SJCRH30 (cell line): Measurements from ENCODE around the gene SLC9A7. TPM values are rescaled to one million over a fixed set of nuclear protein-coding genes. Genes with fewer than 3 reads are reported as not detected.
A peak's percentile ranks its signal among the peaks of the same experiment; 100 is the strongest.

Experiments
- DNase-seq, 2 experiments: peaks; one replicate each; pipeline ENCODE4 v3.0.0-alpha.2; 2015 to 2020
- H3K27ac ChIP-seq: fragments of 250-450 bp; sonication (Bioruptor Pico); 2 replicates; pipeline ENCODE4 v1.5.1; 2020; ENCODE audit warnings: mild to moderate bottlenecking, moderate library complexity
- H3K27me3 ChIP-seq: fragments of 250-450 bp; sonication (Bioruptor Pico); 2 replicates; pipeline ENCODE4 v1.5.1; 2020; ENCODE audit warnings: mild to moderate bottlenecking, moderate library complexity
- H3K36me3 ChIP-seq: fragments of 250-450 bp; sonication (Bioruptor Pico); 2 replicates; pipeline ENCODE4 v1.5.1; 2020; ENCODE audit warnings: mild to moderate bottlenecking, moderate library complexity
- H3K4me1 ChIP-seq: fragments of 250-450 bp; sonication (Bioruptor Pico); 2 replicates; pipeline ENCODE4 v1.5.1; 2020; ENCODE audit warnings: mild to moderate bottlenecking, moderate library complexity
- H3K4me3 ChIP-seq: fragments of 250-450 bp; sonication (Bioruptor Pico); 2 replicates; pipeline ENCODE4 v1.5.1; 2020; ENCODE audit warnings: mild to moderate bottlenecking, moderate library complexity
- H3K9me3 ChIP-seq: fragments of 250-450 bp; sonication (Bioruptor Pico); replicated peaks from 2 replicates; pipeline ENCODE4 v1.5.1; 2020; ENCODE audit warnings: mild to moderate bottlenecking, moderate library complexity
- total RNA-seq: library from RNA; depleted of rRNA; stranded (reverse); fragments of >200 nt; shearing (Covaris generic); gene quantifications from 2 replicates; pipeline ENCODE4 v1.2.3, GENCODE V29; 2014

Gene SLC9A7
- total RNA-seq, 1 experiment from 2014 or later = 2.2 TPM

- no peaks in the 10 kb centered on the region for H3K36me3 ChIP-seq
- no peaks in the 10 kb centered on the region for H3K27me3 ChIP-seq
- DNase-seq = no peak
- H3K4me1 ChIP-seq = no peaks in the 10 kb centered on the region
- H3K4me3 ChIP-seq = no peak overlapping the region
- no peaks in the 10 kb centered on the region for H3K9me3 ChIP-seq
- no peak overlapping the region for H3K27ac ChIP-seq
Observed at GRCh38 chrX:46599051-46599560, 159.8 kb downstream of the SLC9A7 start.

GRCh38 chrX:46597771-46598170 lies 161.1 kb downstream of the SLC9A7 start:
- Histone ChIP-seq H3K36me3 (no peaks in the 10 kb centered on the region), H3K9me3 (no peaks in the 10 kb centered on the region), H3K4me3 (no peak overlapping the region), H3K4me1 (no peaks in the 10 kb centered on the region), H3K27ac (no peak overlapping the region), H3K27me3 (no peaks in the 10 kb centered on the region)
- DNase-seq = no peak

GRCh38 chrX:46597208-46597607 lies 161.7 kb downstream of the SLC9A7 start:
- Histone ChIP-seq H3K27me3 (no peaks in the 10 kb centered on the region), H3K4me1 (no peaks in the 10 kb centered on the region), H3K4me3 (no peak overlapping the region), H3K27ac (no peak overlapping the region), H3K36me3 (no peaks in the 10 kb centered on the region), H3K9me3 (no peaks in the 10 kb centered on the region)
- no peak for DNase-seq

- Histone ChIP-seq H3K4me3 (no peak overlapping the region), H3K36me3 (no peaks in the 10 kb centered on the region), H3K4me1 (no peaks in the 10 kb centered on the region), H3K27me3 (no peaks in the 10 kb centered on the region), H3K27ac (no peak overlapping the region), H3K9me3 (no peaks in the 10 kb centered on the region)
- no peak for DNase-seq
Observed at GRCh38 chrX:46595084-46595483, 163.8 kb downstream of the SLC9A7 start.

GRCh38 chrX:46589977-46590723 lies 168.8 kb downstream of the SLC9A7 start:
- no peak for DNase-seq
- H3K4me3 ChIP-seq = no peak overlapping the region
- no peaks in the 10 kb centered on the region for H3K27me3 ChIP-seq
- H3K36me3 ChIP-seq = no peaks in the 10 kb centered on the region
- H3K4me1 ChIP-seq = no peaks in the 10 kb centered on the region
- H3K27ac ChIP-seq = no peak overlapping the region
- H3K9me3 ChIP-seq = no peaks in the 10 kb centered on the region

GRCh38 chrX:46588263-46588662 lies 170.7 kb downstream of the SLC9A7 start:
- Histone ChIP-seq H3K27ac (no peak overlapping the region), H3K27me3 (no peaks in the 10 kb centered on the region), H3K9me3 (no peaks in the 10 kb centered on the region), H3K4me1 (no peaks in the 10 kb centered on the region), H3K4me3 (no peak overlapping the region), H3K36me3 (no peaks in the 10 kb centered on the region)
- DNase-seq = no peak

GRCh38 chrX:46587753-46588171 lies 171.2 kb downstream of the SLC9A7 start:
- Histone ChIP-seq H3K4me3 (no peak overlapping the region), H3K27ac (no peak overlapping the region), H3K4me1 (no peaks in the 10 kb centered on the region), H3K27me3 (no peaks in the 10 kb centered on the region), H3K9me3 (no peaks in the 10 kb centered on the region), H3K36me3 (no peaks in the 10 kb centered on the region)
- no peak for DNase-seq

GRCh38 chrX:46587158-46587557 lies 171.8 kb downstream of the SLC9A7 start:
- H3K27me3 ChIP-seq = no peaks in the 10 kb centered on the region
- peaks cover 3% of the 10 kb centered on the region; the same call in 1 of the 2 replicates for H3K4me1 ChIP-seq
- no peaks in the 10 kb centered on the region for H3K36me3 ChIP-seq
- no peak overlapping the region for H3K4me3 ChIP-seq
- no peak for DNase-seq
- no peak overlapping the region for H3K27ac ChIP-seq
- H3K9me3 ChIP-seq = no peaks in the 10 kb centered on the region

- Histone ChIP-seq H3K36me3 (no peaks in the 10 kb centered on the region), H3K4me1 (peaks cover 3% of the 10 kb centered on the region; the same call in 1 of the 2 replicates), H3K27ac (no peak overlapping the region), H3K9me3 (no peaks in the 10 kb centered on the region), H3K4me3 (no peak overlapping the region), H3K27me3 (no peaks in the 10 kb centered on the region)
- no peak for DNase-seq
Observed at GRCh38 chrX:46584736-46585135, 174.2 kb downstream of the SLC9A7 start.

- DNase-seq = peak; percentile 8 to 23
- H3K4me3 ChIP-seq = peak overlapping the region; percentile 38
Observed at GRCh38 chrX:46582966-46583365, 176.0 kb downstream of the SLC9A7 start.

GRCh38 chrX:46582325-46582724 lies 176.6 kb downstream of the SLC9A7 start:
- H3K9me3 ChIP-seq = no peaks in the 10 kb centered on the region
- H3K27me3 ChIP-seq = no peaks in the 10 kb centered on the region
- no peak for DNase-seq
- peak overlapping the region; percentile 80 for H3K27ac ChIP-seq
- no peak overlapping the region for H3K4me3 ChIP-seq
- no peaks in the 10 kb centered on the region for H3K36me3 ChIP-seq
- peaks cover 3% of the 10 kb centered on the region; the same call in 1 of the 2 replicates for H3K4me1 ChIP-seq

More at GRCh38 chrX:46582966-46583365, 176.0 kb downstream of the SLC9A7 start:
- no peaks in the 10 kb centered on the region for H3K36me3 ChIP-seq
- H3K4me1 ChIP-seq = peaks cover 3% of the 10 kb centered on the region; the same call in 1 of the 2 replicates
- no peaks in the 10 kb centered on the region for H3K27me3 ChIP-seq
- H3K9me3 ChIP-seq = no peaks in the 10 kb centered on the region
- peak overlapping the region; percentile 80 for H3K27ac ChIP-seq

- Histone ChIP-seq H3K4me1 (peaks cover 3% of the 10 kb centered on the region; the same call in 1 of the 2 replicates), H3K4me3 (no peak overlapping the region), H3K27me3 (no peaks in the 10 kb centered on the region), H3K9me3 (no peaks in the 10 kb centered on the region), H3K36me3 (no peaks in the 10 kb centered on the region), H3K27ac (no peak overlapping the region)
- DNase-seq = no peak
Observed at GRCh38 chrX:46580613-46581012, 178.3 kb downstream of the SLC9A7 start.

GRCh38 chrX:46579250-46579649 lies 179.7 kb downstream of the SLC9A7 start:
- Histone ChIP-seq H3K27me3 (no peaks in the 10 kb centered on the region), H3K4me3 (no peak overlapping the region), H3K9me3 (no peaks in the 10 kb centered on the region), H3K4me1 (peaks cover 3% of the 10 kb centered on the region; the same call in 1 of the 2 replicates), H3K36me3 (no peaks in the 10 kb centered on the region), H3K27ac (no peak overlapping the region)
- no peak for DNase-seq

- no peaks in the 10 kb centered on the region for H3K27me3 ChIP-seq
- H3K4me1 ChIP-seq = peaks cover under 1% of the 10 kb centered on the region; the same call in 1 of the 2 replicates
- H3K4me3 ChIP-seq = no peak overlapping the region
- H3K9me3 ChIP-seq = no peaks in the 10 kb centered on the region
- no peak overlapping the region for H3K27ac ChIP-seq
- H3K36me3 ChIP-seq = no peaks in the 10 kb centered on the region
- DNase-seq = no peak
Observed at GRCh38 chrX:46577221-46578005, 181.5 kb downstream of the SLC9A7 start.

GRCh38 chrX:46576458-46576857 lies 182.5 kb downstream of the SLC9A7 start:
- Histone ChIP-seq H3K36me3 (no peaks in the 10 kb centered on the region), H3K4me1 (no peaks in the 10 kb centered on the region), H3K4me3 (0 out of 2 replicates have a peak overlapping the region, but pooled peaks have one; percentile 24), H3K9me3 (no peaks in the 10 kb centered on the region), H3K27ac (no peak overlapping the region), H3K27me3 (no peaks in the 10 kb centered on the region)
- no peak for DNase-seq
